GM19193 (cell line): ENCODE data around the gene PLEKHA6.

Experiments used
- POLR2A ChIP-seq: IDR thresholded peaks from 4 replicates; pipeline ENCODE4 v1.6.1; 2011; ENCODE audit not compliant: insufficient read depth, insufficient read length; ENCODE audit errors: extremely low read depth

The PLEKHA6 gene

GRCh38 chr1:204283711-204284651 lies 75.7 kb downstream of the PLEKHA6 start:
- TF ChIP-seq POLR2A, result no peak

- no peak for TF ChIP-seq POLR2A
Measured at GRCh38 chr1:204282761-204283221, 76.9 kb downstream of the PLEKHA6 start.

GRCh38 chr1:204280099-204280961 lies 79.4 kb downstream of the PLEKHA6 start:
- TF ChIP-seq POLR2A, result no peak

- no peak for TF ChIP-seq POLR2A
Measured at GRCh38 chr1:204278958-204279357, 80.8 kb downstream of the PLEKHA6 start.

- no peak for TF ChIP-seq POLR2A
Measured at GRCh38 chr1:204278251-204278650, 81.5 kb downstream of the PLEKHA6 start.

GRCh38 chr1:204277563-204278219 lies 82.0 kb downstream of the PLEKHA6 start:
- TF ChIP-seq POLR2A, result no peak

- TF ChIP-seq POLR2A, result no peak
Measured at GRCh38 chr1:204275695-204276370, 83.9 kb downstream of the PLEKHA6 start.

- TF ChIP-seq POLR2A, result no peak
Measured at GRCh38 chr1:204274446-204274845, 85.3 kb downstream of the PLEKHA6 start.

- TF ChIP-seq POLR2A, result no peak
Measured at GRCh38 chr1:204272505-204272904, 87.2 kb downstream of the PLEKHA6 start.

- TF ChIP-seq POLR2A, result no peak
Measured at GRCh38 chr1:204271970-204272369, 87.8 kb downstream of the PLEKHA6 start.

GRCh38 chr1:204268101-204268500 lies 91.6 kb downstream of the PLEKHA6 start:
- no peak for TF ChIP-seq POLR2A

- TF ChIP-seq POLR2A, result no peak
Measured at GRCh38 chr1:204267191-204267601, 92.5 kb downstream of the PLEKHA6 start.

- no peak for TF ChIP-seq POLR2A
Measured at GRCh38 chr1:204266504-204267034, 93.2 kb downstream of the PLEKHA6 start.

GRCh38 chr1:204265665-204266064 lies 94.1 kb downstream of the PLEKHA6 start:
- no peak for TF ChIP-seq POLR2A
